ENCODE results near the gene PTGER1. TPM values are rescaled to one million over a fixed set of nuclear protein-coding genes. Genes with fewer than 3 reads are reported as not detected.

PTGER1 gene, protein sequence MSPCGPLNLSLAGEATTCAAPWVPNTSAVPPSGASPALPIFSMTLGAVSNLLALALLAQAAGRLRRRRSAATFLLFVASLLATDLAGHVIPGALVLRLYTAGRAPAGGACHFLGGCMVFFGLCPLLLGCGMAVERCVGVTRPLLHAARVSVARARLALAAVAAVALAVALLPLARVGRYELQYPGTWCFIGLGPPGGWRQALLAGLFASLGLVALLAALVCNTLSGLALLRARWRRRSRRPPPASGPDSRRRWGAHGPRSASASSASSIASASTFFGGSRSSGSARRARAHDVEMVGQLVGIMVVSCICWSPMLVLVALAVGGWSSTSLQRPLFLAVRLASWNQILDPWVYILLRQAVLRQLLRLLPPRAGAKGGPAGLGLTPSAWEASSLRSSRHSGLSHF
- total RNA-seq = 0.43 and 1.0 TPM in 2 replicates

DNA sequence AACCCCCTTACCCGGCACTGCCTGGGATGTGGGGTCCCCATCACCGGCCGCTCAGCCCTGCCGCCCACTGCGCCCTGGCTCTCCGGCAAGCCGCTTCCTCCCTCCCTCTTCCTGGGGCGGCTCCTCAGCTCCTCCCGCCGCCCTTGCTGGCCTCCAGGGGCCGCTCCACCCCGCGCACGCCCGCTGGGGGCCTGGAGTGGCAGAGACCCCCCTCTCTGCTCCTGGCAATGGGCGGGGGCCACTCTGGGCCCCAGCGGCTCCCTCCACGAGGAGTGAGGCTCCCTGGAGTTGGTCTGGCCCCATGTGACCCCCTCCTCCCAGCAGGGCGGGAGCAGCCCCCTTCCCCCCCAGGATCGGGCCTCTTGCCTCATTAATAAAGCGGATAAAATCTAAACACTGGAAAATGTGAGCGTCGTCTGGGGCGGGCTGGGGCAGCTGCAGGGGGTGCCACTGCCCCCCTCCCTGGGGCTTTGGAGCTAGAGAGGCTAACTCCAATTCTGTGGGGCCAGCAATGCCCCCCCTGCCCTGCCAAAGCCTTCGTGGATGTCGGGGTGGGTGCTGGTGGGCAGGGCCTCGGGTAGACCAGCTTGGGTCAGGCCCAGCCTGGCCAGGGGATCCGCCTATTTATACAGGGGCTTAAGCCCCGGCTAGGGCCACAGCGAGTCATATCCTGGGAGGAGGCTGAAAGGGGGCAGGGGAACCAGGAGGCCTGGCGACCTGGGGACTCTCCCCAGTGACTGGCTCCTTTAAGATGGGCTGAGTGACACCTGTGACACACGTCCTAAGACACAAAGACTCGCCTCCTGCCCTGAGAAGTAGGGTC lies at the start of gene PTGER1:
PTGER1 (minus strand) TSS at position 104 of the 823 bp plus-strand sequence. CDS start 1,034 bp downstream, outside the sequence.

DNA sequence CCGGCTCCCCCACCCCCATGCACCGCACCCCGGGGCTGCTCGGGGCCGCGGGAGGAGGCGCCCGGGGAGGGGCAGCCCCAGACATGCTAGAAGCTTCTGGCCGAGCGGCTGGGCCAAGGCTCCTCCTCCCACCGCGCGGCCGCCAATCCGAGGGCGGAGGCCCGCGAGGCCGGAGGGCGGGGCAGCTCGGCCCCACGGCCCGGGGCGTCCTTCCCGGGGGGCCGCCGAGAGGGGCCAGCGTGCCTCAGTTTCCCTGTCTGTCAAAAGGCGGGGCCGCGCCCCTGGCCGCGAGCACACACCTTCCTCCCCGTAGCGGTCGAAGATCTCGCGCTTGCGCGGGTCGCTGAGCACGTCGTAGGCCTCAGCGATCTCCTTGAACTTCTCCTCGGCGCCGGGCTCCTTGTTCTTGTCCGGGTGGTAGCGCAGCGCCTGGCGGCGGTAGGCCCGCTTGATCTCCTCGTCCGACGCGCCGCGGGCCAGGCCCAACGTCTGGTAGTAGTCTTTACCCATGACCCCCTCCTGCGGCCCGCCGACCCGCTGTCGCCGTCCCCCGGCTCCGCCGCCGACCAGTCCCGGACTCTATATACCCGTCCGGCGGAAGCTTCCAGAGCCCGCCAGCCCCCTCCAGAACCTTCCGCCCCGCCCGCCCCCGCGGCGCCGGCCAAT lies 42.8 kb upstream of the PTGER1 start, which contains the start of gene DNAJB1:
DNAJB1 (minus strand) TSS at position 558 of the 666 bp plus-strand sequence; CDS start at position 510, 48 bp downstream.

GRCh38 chr19:14496029-14496833 lies 21.1 kb upstream of the PTGER1 start, which contains the start of gene GIPC1:
Gene GIPC1 (minus strand): TSS chr19:14496127. CDS start chr19:14482976, 13,151 bp downstream.

DNA sequence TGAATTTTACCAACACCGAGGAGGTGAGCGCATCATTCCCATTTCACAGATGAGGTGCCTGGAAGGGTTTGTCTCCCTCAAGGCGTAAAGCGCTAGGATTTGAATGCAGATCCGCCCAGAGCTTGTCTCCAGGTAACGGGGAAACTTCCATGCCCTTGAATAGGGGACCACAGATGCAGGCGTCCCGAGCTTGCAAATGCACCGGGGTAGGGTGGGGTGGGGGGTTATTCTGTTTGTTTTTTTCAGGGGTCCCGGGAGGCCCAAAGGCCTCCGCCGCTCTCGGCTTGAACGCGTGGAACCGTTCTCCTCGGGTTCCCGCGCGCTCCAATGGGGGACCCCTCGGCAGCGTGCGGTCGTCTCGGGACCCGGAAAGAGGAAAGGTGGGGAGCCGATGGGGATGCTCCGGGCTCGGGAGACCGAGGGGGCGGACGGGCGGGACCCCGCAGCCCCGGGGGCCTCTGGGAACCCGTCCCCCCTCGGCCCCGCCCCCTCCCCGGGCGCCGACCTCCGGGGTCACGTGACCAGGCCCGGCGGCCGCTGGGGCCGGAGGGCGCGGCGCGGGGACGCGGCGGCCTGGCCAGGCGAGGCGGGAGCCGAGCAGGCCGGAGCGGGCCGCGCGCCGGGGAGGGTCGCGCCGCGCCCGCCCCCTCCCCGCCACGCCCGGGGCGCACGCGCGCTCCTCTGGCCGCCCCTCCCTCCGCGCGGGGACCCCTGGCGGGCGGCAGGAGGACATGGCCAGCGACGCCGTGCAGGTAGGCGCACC lies 42.2 kb downstream of the PTGER1 start, which contains the start of gene PKN1:
PKN1 (plus strand) TSS at position 516 of the 763 bp plus-strand sequence; CDS start at position 732, 216 bp downstream.

Other genes with a start within 250 kb of the PTGER1 start
- 2.1 and 18.9 TPM in 2 replicates for gene ADGRE5, start 93.9 kb downstream of the PTGER1 start, total RNA-seq
- 41.3 and 45.1 TPM in 2 replicates for gene DDX39A, start 56.0 kb downstream of the PTGER1 start, total RNA-seq
- 23.6 and 49.4 TPM in 2 replicates for gene PKN1, start 42.0 kb downstream of the PTGER1 start, total RNA-seq
- 199 and 219 TPM in 2 replicates for gene GIPC1, start 20.8 kb upstream of the PTGER1 start, total RNA-seq
- 88.9 and 129 TPM in 2 replicates for gene DNAJB1, start 43.0 kb upstream of the PTGER1 start, total RNA-seq
- 23.9 and 48.9 TPM in 2 replicates for gene TECR, start 54.2 kb upstream of the PTGER1 start, total RNA-seq
- 99.7 and 197 TPM in 2 replicates for gene NDUFB7, start 96.7 kb upstream of the PTGER1 start, total RNA-seq
- gene CLEC17A, start 107.7 kb upstream of the PTGER1 start, total RNA-seq = not detected in 2 replicates
- gene ADGRE3, start 199.5 kb upstream of the PTGER1 start, total RNA-seq = not detected in 2 replicates
- 12.2 and 12.3 TPM in 2 replicates for gene ZNF333, start 214.7 kb upstream of the PTGER1 start, total RNA-seq